HG03139 (cell line): Measurements from ENCODE around the gene TTC16.

Experiments used
- ATAC-seq: cut with Tn5 transposase; IDR thresholded peaks from one replicate; pipeline ENCODE4 v1.9.1; 2021; ENCODE audit not compliant: unreplicated experiment

The TTC16 gene

DNA sequence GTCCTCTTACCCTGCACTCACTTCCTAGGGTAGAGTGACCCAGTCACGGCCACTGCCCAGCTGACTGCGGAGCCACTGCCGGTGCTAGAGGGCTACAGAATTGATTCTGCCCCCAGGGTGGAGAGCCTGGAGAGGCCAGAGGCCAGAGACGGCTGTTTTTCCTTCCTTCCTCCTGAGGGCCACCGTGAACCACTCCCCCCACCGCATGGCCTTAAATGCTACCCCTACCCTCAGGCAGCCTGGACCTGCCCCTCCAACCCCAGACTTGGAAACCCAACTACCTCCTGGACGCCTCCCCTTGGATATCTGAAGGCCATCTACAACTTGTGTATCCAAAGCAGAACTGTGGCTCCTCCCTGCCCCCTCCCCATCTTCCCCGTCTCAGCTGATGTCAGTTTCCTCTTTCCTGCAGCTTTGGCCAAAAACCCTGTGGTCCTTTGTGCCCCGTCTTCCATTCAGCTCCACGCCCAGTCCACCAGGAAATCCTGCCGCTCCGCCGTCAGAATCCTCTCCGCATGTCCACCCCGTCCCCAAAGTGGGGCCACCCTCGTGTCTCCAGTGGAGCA lies 46.3 kb downstream of the TTC16 start:
- ATAC-seq: no peak

- ATAC-seq: no peak
Observed at GRCh38 chr9:127763918-127764384, 48.1 kb downstream of the TTC16 start.

DNA sequence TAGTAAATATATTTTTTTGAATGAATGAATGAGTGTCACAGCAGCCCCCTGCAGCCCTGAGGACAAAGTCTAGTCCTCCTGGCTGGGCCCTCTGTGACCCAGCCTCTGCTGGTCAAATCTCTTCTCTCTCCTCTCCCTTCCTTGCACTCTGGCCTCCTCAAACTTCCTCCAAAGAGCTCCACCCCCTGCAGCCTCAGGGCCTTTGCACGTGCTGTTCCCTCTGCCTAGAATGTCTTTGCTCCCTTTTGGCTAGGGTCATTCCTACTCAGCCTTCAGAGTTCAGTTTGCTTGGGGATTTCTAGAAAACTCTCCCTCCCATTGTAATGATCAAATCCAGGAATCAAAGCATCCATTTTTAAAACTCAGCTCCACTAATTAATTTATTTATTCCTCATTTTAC lies 49.5 kb downstream of the TTC16 start:
- ATAC-seq: no peak

DNA sequence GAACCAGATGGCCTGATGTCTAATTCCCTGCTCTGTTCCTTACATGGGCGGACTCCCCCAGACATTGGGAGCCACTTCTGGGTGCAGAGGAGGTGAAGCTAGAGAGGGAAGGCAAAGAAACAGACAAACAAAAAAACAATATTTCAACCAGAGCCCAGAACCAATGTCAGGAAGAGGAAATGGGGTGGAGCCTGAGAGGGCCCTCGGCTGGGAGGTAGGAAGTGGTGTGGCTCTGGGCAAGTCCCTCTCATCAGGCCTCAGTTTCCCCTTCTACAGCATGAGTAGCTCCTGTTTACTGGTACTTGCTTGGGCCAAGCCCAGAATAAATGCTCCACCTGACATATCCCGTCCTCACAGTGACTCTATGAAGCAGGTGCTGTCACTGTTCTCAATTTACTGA lies 51.5 kb downstream of the TTC16 start:
- ATAC-seq: no peak

DNA sequence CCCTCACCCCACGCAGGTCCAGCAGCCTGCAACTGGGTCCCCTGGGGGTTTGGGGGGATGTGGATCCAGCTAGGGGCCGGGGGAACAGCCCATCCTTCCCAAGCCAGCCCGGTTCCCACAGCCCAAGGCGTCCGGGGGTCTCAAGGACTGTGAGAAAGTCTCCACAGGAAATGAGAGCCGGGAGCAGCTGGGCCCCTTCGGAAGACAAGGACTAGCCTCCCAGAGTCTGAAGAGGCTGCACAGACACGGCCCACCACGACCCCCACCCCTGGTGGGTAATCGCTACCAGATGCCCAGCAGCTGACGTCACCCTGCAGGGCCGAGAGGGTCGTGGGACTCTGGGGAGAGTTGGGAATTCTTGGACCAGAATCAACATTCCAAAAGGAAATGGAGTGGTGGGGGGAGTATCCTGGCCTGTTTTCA lies 52.0 kb downstream of the TTC16 start:
- ATAC-seq: no peak

GRCh38 chr9:127768698-127769097 lies 52.8 kb downstream of the TTC16 start:
- no peak for ATAC-seq

DNA sequence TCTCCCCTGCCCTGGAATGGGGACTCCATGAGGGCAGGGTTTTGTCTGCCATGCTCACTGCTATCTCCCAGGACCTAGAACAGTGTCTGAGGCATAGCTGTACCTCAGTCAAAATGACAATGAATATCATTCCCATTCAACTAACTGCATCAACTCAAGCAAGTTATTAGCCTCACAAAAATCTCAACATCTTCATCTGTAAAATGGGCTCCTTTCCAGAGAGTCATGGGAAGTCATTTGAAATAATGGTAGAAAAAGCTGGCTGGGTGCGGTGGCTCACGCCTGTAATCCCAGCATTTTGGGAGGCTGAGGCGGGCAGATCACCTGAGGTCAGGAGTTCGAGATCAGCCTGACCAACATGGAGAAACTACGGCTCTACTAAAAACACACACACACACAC lies 53.2 kb downstream of the TTC16 start:
- ATAC-seq: no peak

DNA sequence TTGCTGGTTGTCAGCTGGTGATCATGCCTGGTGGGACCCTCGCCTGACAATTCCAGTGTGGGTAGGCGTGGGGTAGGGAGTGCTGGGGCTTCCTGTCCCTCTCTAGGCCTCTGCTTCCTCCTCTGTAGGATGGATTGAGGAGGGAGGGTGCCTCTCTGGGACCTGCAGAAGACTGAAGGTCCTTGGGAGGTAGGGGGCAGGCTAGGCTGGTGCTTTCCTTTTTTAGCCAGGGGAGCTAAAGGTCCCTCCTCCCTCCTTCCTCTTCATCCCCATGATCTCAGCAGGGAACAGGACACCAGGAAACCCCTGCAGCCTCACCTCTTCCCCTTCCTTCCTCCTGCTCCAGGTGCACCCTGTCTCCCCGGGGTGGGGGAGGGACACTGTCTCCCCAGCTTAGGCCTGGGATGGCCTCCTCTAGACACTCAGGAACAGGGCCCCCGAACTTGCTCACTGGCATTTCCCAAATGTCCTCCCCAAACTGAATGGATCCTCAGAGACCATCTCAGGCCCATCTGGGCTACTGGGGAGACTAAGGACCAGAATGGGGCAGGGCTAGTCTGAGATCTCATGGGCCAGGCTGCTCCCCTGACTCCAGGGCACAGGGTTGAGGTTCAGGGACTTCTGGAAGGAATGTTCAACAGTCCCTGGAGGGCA lies 54.2 kb downstream of the TTC16 start:
- no peak for ATAC-seq

DNA sequence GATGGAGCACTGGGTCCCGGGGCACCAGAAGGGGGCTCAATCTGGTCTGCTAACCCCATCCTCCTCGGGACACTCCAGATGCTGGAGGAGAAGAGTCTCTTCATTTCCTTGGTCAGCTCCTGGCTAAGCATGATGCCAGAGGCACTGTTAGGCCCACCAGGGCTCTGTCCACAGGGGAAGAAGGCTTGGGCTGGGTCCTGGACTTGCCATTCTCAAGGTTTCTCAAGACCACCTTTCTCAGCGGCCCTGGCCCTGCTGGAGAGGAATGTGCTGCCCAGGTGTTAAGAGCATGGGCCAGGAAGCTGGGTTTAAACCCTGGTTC lies 54.7 kb downstream of the TTC16 start:
- ATAC-seq: no peak

DNA sequence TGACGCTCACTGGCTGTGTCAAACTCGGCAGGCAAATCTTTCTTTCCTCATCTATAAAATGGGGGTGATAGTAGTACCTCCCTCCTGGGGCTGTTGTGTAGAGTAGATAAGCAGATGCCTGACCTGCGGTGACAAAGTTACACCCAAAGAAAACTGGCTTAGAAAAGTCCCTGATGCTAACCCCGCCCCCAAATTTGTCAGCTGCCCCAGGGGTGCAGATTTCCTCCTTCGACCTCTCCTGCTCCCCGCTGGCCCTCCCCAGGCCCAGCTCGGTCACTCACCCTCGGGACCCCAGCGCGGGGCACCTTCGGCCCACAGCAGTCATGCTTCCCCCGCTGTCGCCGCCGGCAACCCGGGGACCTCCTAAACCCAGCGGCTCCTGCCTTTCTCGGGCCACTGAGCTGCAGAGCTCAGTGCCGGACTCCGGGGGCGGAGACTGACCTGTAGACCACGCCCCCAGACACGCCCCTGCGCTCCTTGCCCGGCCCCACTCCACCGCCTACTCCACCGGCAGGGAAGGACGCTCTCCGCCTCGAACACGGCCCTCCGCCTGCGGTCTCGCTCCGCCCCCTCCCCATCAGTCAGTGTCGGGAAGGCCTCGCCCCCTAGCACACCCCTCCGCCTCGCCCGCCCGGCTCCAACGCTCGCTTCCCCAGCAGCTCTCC lies 55.2 kb downstream of the TTC16 start:
- ATAC-seq: peak; percentile 90

DNA sequence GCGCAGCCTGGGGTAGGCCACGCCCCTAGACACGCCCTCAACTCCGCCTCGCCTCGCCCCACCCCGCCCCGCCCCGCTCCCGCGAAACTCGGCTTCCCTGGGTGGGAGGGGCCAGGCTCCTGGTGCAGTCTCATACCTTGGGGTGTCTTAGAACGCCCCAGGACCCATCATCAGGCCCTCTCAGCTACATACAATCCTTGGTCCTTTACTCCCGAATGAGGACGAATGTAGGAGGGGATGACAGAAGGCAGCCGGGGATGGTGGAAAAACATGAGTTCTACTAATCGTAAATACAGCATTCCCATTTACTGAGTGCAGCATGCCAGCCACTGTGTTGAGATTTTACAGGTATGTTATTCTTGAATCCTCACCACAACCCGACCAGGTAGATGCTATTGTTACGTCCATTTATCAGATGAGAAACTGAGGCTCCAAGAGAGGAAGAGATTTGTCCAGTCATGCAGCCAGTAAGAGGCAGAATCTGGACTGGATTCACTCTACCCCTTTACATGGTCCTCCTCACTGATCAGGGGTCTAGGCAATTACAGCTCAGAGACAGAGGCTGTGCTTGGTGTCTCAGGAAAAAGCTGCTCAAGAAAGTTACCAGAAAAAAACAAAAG lies 55.8 kb downstream of the TTC16 start:
- no peak for ATAC-seq

GRCh38 chr9:127772603-127773002 lies 56.7 kb downstream of the TTC16 start:
- ATAC-seq: no peak

DNA sequence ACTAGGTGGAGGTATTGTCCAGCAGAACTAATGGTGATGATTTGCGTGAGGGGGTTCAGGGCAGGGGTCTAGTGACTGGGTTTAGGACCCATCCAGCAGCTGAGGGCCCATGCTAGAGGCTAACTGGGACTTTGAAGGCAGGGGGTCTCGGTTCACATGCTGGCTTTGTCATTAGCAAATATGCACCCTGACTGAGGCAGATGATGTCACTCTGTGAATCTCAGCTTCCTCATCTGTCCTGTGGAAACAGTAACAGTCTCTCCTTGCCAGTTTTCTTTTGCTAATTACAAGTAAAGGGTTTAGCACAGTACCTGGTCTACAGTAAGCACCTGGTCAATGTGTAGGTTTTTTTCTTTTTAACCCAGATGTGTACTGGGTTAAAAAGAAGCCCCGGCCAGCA lies 57.4 kb downstream of the TTC16 start:
- ATAC-seq: no peak

DNA sequence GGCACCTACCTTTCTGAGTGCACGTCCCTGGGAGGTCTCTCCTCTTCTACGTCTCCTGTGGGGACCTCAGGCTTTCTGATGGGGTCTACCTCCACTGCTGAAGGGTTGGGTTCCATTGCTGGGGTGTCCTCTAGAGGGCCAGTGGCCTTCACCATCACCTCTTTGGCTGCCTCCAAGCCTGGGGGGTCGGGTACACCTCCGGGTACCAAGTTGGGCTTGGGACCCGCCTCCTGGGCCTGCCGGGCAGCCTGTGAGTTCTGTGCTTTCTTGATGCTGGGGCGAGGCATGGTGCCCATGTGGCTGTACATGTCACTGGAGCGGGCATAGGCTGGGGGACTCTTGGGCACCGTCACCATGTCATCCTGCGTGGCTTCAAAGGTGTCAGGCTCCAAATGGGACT lies 58.1 kb downstream of the TTC16 start:
- no peak for ATAC-seq

DNA sequence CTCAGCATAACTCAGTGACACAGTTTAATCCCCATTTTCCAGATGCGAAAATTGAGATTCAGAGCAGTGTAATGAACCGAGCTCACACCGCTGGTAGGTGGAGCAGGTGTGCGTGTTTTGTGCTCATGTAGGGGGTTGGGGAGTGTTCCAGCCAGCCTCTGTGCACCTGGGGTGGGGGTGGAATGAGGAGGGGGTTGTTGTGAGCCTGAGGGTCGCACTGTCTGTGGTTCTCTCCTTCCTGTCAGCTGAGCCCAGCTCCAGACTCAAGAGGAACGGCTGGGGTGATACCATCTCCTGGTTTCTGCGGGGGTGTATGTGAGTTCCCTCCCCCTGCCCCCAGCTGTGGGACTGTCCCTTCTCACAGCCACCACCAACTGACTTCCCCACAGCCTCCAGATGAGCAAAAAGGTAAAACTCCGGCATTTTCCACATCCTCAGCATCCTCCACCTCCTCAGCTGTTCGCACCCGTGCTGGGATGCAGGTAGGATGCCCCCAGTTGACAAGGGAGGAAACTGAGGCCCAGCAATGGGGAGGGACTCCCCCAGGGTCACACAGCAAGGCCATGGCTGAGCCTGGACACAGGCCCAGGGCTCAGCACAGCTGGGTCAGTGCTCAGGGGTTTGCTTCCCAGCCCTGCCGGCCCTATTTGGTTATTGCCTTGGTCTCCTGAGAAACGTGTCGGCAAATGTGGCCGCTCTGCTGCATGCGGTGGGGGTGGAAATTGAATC lies 60.5 kb downstream of the TTC16 start:
- no peak for ATAC-seq

DNA sequence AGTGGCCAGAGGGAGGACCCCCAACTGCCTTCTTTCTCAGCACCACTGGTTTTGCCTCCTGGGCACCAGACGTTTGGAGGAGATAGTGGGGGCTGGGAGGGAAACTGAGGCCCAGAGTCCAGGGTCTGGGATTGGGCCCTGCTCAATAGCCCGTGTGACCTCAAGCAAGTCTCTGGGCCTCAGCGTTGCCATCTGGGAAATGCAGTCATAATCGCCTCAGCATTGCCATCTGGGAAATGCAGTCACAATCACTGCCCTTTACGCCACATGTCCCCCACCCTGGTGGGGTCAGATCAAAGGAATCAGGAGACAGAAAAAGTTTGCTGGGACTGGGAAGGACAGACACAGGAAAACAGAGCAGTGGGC lies 61.0 kb downstream of the TTC16 start:
- ATAC-seq: no peak

DNA sequence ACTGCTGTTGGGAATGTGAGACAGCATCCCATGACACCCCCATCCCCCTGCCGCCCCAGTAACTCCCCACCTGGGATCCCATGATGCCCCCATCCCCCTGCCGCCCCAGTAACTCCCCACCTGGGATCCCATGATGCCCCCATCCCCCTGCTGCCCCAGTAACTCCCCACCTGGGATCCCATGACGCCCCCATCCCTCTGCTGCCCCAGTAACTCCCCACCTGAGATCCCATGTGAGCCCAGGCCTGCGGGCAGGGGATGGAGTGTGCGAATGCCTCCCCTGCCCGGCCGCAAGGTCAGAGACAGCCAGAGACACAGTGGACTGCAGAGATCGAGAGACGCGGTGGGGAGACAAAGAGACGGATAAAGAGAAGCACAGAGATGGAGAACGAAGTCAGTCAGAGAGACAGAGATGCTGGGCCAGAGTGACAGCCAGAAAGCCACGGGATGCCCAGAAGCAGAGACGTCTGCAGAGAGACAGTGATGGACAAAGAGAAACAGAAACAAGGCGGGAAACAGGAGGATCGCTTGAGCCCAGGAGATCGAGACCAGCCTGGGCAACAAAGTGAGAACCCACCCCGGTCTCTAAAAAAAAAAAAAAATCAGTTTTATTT lies 61.6 kb downstream of the TTC16 start:
- no peak for ATAC-seq

DNA sequence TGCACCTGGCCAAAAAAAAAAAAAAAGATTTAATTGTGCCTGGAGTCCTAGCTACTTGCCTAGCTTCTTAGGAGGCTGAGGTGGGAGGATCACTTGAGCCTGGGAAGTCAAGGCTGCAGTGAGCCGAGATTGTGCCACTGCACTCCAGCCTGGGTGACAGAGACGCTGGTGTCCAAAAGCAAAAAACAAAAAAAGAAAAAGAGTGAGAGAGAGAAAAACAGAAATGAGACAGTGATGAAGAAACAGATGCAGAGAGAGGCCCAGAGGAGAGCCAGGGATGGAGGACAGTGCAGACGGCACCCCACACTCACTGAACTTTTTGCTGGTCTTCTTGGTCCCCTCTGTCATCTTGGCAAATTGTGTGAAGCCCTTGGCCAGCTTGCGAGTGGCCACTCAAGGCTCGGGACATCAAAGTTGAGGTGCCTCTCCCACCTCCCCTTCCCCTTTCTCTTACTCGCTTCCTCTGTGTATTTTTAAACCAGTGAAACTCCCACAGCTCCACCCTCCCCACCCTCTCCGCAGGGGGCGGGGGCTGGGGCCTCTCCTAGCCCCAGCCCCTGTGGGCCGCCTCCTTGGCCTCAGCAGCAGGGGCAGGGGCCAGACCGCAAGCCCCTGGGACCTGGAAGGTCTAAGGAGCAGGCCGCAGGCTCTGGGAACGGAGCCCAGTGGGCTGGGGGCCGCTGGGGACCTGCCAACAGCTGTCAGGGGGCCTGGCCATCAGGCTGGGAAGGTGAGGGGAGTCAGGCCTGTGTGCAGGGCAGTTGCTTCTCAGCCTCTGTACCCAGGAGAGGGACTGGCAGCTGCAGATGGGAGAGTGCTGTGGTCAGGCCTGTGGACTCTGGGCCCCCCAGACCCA lies 62.6 kb downstream of the TTC16 start, which contains the start of gene SH2D3C:
TSS of gene SH2D3C (minus strand) at position 387 of the 856 bp plus-strand sequence. CDS start at position 348, 39 bp downstream.
- ATAC-seq: no peak

GRCh38 chr9:127779136-127779981 lies 63.5 kb downstream of the TTC16 start:
- ATAC-seq: no peak
